Measurements from ENCODE around the gene SYT5. TPM values are rescaled to one million over a fixed set of nuclear protein-coding genes. Genes with fewer than 3 reads are reported as not detected.

The SYT5 gene
- total RNA-seq, 6 experiments from 2014 or later: 0.06 to 1.7 TPM; not detected in 4

DNA sequence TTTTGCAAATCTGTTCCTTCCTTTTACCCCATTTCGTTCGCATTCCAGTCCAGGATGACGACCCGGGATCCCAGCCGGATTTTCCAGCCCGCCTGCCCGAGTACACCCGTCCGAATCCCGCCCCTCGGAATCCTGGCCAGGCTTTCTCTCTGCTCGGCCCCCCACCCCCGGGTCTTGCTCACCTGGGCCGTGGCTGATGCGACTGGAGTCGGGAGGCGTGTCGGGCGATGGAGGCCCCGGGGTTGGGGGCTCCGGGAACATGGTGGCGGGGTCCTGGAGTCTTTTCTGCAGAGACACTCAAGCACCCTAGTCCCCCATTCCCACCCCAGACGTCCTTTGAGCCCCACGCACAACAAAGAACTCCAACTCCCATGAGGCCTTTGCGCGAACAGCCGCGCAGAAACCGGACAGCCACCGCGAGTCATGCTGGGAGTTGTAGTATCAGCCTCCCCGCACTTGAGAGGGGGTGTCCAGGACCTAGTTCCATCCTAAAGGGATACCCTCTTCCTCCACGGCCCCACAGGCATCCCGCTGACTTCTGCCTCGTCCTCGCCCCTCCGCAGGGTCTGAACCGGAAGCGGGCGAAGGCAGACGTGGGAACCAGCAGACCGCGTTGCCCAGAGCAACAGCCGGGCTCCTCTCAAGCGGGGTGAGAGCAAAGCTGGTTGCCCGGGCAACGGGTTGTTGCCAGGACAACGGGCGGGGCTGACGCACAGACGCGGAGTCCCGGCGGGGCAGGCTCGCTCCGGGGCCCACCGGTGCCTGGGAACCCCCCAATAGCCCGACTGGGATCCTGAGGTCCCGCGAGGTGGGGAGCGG lies 1.1 kb downstream of the SYT5 start:
- Histone ChIP-seq H3K27ac (no peak overlapping the region), H3K9me3 (no peaks in the 10 kb centered on the region), H3K4me1 (peaks cover 0 to 13% (median 0%) of the 10 kb centered on the region in 4 donors), H3K27me3 (peaks cover 0 to 19% of the 10 kb centered on the region in 2 donors), H3K4me3 (peak overlapping the region in 1 of 3 donors; percentile 14), H3K36me3 (no peaks in the 10 kb centered on the region)
- intact Hi-C loops (cut with DNase I): no loop called here
- 16% methylated on average over 17 of the region's 61 CpGs for WGBS (ENCODE audit: insufficient coverage, low coverage, low lambda C conversion rate, missing lambda C conversion rate)
- DNase-seq: peak in 2 of 3 donors; percentile 59 to 65
- ATAC-seq: peak; percentile 53 to 79 (median 68)
- TF ChIP-seq, protein P1, sequence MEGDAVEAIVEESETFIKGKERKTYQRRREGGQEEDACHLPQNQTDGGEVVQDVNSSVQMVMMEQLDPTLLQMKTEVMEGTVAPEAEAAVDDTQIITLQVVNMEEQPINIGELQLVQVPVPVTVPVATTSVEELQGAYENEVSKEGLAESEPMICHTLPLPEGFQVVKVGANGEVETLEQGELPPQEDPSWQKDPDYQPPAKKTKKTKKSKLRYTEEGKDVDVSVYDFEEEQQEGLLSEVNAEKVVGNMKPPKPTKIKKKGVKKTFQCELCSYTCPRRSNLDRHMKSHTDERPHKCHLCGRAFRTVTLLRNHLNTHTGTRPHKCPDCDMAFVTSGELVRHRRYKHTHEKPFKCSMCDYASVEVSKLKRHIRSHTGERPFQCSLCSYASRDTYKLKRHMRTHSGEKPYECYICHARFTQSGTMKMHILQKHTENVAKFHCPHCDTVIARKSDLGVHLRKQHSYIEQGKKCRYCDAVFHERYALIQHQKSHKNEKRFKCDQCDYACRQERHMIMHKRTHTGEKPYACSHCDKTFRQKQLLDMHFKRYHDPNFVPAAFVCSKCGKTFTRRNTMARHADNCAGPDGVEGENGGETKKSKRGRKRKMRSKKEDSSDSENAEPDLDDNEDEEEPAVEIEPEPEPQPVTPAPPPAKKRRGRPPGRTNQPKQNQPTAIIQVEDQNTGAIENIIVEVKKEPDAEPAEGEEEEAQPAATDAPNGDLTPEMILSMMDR (IDR thresholded peaks at IDR 0.05): no peak
- TF ChIP-seq POLR2A (IDR thresholded peaks at IDR 0.05): no peak

DNA sequence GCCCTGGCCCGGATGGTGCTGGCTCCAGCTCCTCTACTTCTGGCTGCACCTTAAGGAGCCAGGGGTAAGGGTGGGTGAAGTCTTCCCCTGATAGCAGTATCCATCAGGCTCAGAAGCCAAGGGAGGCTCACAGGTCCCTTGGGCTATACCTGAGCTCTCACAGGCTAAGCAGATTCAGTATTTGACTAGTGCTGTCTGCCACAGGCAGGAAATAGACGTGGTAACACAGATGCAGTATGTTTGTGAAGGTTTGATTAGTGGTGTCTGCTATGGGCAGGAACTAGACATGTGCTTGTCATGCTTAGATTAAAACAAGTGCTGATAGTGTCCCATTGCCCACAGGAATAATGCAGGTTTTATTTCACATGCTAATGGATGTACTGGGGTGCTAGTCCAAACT lies 4.0 kb downstream of the SYT5 start:
- H3K36me3 ChIP-seq: no peaks in the 10 kb centered on the region
- no peaks in the 10 kb centered on the region for H3K9me3 ChIP-seq
- H3K4me1 ChIP-seq: peaks cover 0 to 13% (median 0%) of the 10 kb centered on the region in 4 donors
- no peak overlapping the region for H3K27ac ChIP-seq
- DNase-seq: no peak
- H3K27me3 ChIP-seq: peaks cover 0 to 25% of the 10 kb centered on the region in 2 donors
- WGBS (ENCODE audit: insufficient coverage, low coverage, low lambda C conversion rate, missing lambda C conversion rate): 0% methylated on average over 1 of the region's 2 CpGs
- no peak overlapping the region for H3K4me3 ChIP-seq
- no peak for ATAC-seq
- intact Hi-C loops (cut with DNase I): no loop called here
- no peak for TF ChIP-seq POLR2A (IDR thresholded peaks at IDR 0.05)
- TF ChIP-seq, protein P1 (IDR thresholded peaks at IDR 0.05): no peak

DNA sequence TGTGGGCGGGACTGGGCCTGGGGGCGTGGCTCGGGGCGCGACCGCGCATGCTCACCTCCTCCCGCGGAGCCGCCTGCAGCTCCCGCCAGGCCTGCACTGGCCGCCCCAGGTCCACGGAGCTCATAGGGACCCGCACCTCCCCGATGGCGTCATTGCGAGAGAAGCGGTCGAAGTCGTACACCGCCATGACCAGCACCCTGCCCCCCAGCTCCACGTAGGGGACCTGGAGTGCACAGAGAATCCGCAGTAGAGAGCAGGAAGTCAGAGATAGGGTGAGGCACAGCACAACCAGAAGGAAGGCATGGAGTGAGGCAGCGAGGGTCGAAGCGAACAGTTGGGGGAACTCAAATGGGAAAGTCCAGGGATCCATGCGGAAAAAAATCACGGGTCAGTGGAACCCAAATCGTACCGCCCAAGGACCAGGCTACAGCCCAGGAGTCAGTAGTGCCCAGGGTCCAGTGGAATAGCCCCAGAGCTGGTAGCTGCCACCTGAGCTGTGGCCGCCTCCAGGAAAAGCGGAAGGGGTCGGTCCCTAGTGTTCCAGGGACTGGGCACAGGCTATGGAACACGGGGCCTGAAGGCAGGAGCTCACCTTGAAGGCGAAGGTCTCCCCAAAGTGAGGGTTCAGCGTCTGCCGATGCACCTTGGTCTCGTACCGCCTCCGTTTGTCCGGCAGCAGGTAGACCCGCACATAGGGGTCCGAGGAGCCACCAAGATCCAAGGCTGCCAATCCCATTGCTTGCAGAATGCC lies 4.8 kb downstream of the SYT5 start:
- Histone ChIP-seq H3K4me3 (no peak overlapping the region), H3K4me1 (peaks cover 0 to 13% (median 0%) of the 10 kb centered on the region in 4 donors), H3K9me3 (no peaks in the 10 kb centered on the region), H3K36me3 (no peaks in the 10 kb centered on the region), H3K27me3 (peaks cover 0 to 25% of the 10 kb centered on the region in 2 donors), H3K27ac (no peak overlapping the region)
- WGBS (ENCODE audit: insufficient coverage, low coverage, low lambda C conversion rate, missing lambda C conversion rate): 67% methylated on average over 12 of the region's 43 CpGs
- TF ChIP-seq POLR2A (IDR thresholded peaks at IDR 0.05): no peak
- TF ChIP-seq, protein P1 (IDR thresholded peaks at IDR 0.05): no peak
- DNase-seq: no peak
- intact Hi-C loops (cut with DNase I): no loop called here
- ATAC-seq: no peak

DNA sequence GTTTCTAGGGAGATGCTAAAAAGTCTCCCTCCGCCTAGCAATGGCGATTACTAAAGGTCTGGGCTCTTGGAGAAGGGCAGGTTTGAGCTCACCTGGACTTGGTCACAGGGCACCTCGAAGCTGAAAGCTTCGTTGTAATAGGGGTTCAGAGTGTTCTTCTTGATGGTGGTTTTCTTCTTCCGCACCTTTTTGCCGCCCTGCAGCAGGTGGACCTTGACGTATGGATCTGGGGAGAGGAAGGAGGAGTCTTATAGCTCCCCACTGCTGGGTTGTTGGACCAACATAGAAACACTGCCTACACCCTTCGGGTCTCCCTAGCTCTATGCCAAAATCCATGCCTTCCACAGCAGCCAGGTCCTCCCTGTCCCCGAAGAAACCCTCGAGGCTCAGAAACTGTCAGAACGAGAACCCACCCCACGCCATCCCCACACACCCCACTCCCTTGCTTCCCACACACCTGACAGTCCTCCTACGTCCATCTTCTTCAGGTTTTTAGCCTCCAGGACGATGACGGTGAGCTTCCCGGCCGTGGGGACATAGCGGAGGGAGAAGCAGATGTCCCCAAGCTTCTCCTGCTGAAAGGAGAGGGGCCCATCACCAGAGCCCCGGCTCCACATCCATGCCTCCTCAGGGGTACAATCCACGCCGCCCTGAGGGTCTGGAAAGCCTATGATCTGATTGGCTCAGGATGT lies 5.5 kb downstream of the SYT5 start:
- 57% methylated on average over 10 of the region's 21 CpGs for WGBS (ENCODE audit: insufficient coverage, low coverage, low lambda C conversion rate, missing lambda C conversion rate)
- H3K4me1 ChIP-seq: peaks cover 0 to 8% (median 0%) of the 10 kb centered on the region in 4 donors
- intact Hi-C loops (cut with DNase I): no loop called here
- peaks cover 0 to 24% of the 10 kb centered on the region in 2 donors for H3K27me3 ChIP-seq
- H3K9me3 ChIP-seq: no peaks in the 10 kb centered on the region
- no peak for DNase-seq
- no peak for ATAC-seq
- H3K4me3 ChIP-seq: no peak overlapping the region
- TF ChIP-seq POLR2A (IDR thresholded peaks at IDR 0.05): no peak
- TF ChIP-seq, protein P1 (IDR thresholded peaks at IDR 0.05): no peak
- H3K27ac ChIP-seq: no peak overlapping the region
- no peaks in the 10 kb centered on the region for H3K36me3 ChIP-seq
